HepG2 (cell line): ENCODE data around the gene SRRT. TPM values are rescaled to one million over a fixed set of nuclear protein-coding genes. Genes with fewer than 3 reads are reported as not detected.

Experiments used
- ARNT ChIP-seq: fragments of 450-650 bp; IDR thresholded peaks from 2 replicates; pipeline ENCODE4 v1.6.1; 2017
- FOXP1 ChIP-seq, 2 experiments: fragments of 450-650 bp in 1 of 2; IDR thresholded peaks; 2 replicates each; pipeline ENCODE4 v1.6.1; 2017 to 2018; ENCODE audit warnings: antibody characterized with exemption in 1 of 2
- HCFC1 ChIP-seq: fragments of 150-350 bp; IDR thresholded peaks from 2 replicates; pipeline ENCODE4 v1.6.1; 2014; ENCODE audit warnings: low read depth, low read length
- IRF9 ChIP-seq: sonication (generic); formaldehyde crosslinking; IDR thresholded peaks from 2 replicates; pipeline ENCODE4 v1.8.0; 2022; ENCODE audit warnings: missing genetic modification reagents, mild to moderate bottlenecking, borderline replicate concordance
- KLF12 ChIP-seq: sonication (generic); formaldehyde crosslinking; IDR thresholded peaks from 2 replicates; pipeline ENCODE4 v1.4.0; 2020; ENCODE audit warnings: missing genetic modification reagents, borderline replicate concordance
- NFRKB ChIP-seq: fragments of 450-650 bp; IDR thresholded peaks from 2 replicates; pipeline ENCODE4 v1.6.1; 2017
- NR2C2 ChIP-seq: sonication (generic); formaldehyde crosslinking; IDR thresholded peaks from 2 replicates; pipeline ENCODE4 v1.4.0; 2020; ENCODE audit warnings: missing genetic modification reagents, mild to moderate bottlenecking, moderate library complexity, borderline replicate concordance
- PTBP1 ChIP-seq: fragments of 200-400 bp; formaldehyde crosslinking; IDR thresholded peaks from 2 replicates; pipeline ENCODE4 v1.6.1; 2018; ENCODE audit warnings: low read length, low read depth; ENCODE audit not compliant: poor library complexity, severe bottlenecking
- SRSF9 ChIP-seq: fragments of 200-400 bp; formaldehyde crosslinking; IDR thresholded peaks from 2 replicates; pipeline ENCODE4 v1.6.1; 2018; ENCODE audit warnings: borderline replicate concordance, mild to moderate bottlenecking, low read depth, low read length; ENCODE audit not compliant: insufficient read depth, poor library complexity, severe bottlenecking
- TFE3 ChIP-seq: IDR thresholded peaks from 2 replicates; pipeline ENCODE4 v1.6.1; 2016
- YEATS4 ChIP-seq: sonication (generic); formaldehyde crosslinking; IDR thresholded peaks from 2 replicates; pipeline ENCODE4 v1.4.0; 2020; ENCODE audit warnings: missing genetic modification reagents, borderline replicate concordance
- ZKSCAN5 ChIP-seq: sonication (generic); formaldehyde crosslinking; IDR thresholded peaks from 2 replicates; pipeline ENCODE4 v1.5.1; 2020; ENCODE audit warnings: mild to moderate bottlenecking, missing genetic modification reagents
- ZMYM4 ChIP-seq: sonication (generic); formaldehyde crosslinking; IDR thresholded peaks from 2 replicates; pipeline ENCODE4 v1.8.1; 2023; ENCODE audit warnings: mild to moderate bottlenecking, missing genetic modification reagents
- ZNF329 ChIP-seq: sonication (generic); formaldehyde crosslinking; IDR thresholded peaks from 2 replicates; pipeline ENCODE4 v1.9.0; 2021; ENCODE audit warnings: low read depth, mild to moderate bottlenecking, missing genetic modification reagents
- ZNF724P ChIP-seq: sonication (generic); formaldehyde crosslinking; IDR thresholded peaks from 2 replicates; pipeline ENCODE4 v1.8.0; 2022; ENCODE audit warnings: missing genetic modification reagents, borderline replicate concordance
- polyA plus RNA-seq, 8 experiments: library from polyadenylated mRNA; depleted of rRNA in 3 of 8; stranded (reverse) in 7 of 8; unstranded in 1 of 8; fragments of >200 nt; fragmentation: Illumina TruSeq in 4 of 8; extraction: Trizol in 4 of 8; gene quantifications; 2 replicates each; pipeline versions ENCODE4 v1.2.1 to v1.2.3, GENCODE V29; 2011 to 2016; ENCODE audit warnings: low read depth in 4 of 8, missing spikeins in 1 of 8, mixed read lengths in 1 of 8; ENCODE audit not compliant: insufficient read depth in 1 of 8
- total RNA-seq, 5 experiments: library from RNA; depleted of rRNA; stranded (reverse); fragments of >200 nt; fragmentation: Illumina TruSeq; extraction: Trizol; gene quantifications; 2 replicates each; pipeline ENCODE4 v1.2.3, GENCODE V29; 2016; ENCODE audit warnings: low read depth in 1 of 5
- TF ChIP-seq, protein P1 (sequence below): conservative IDR thresholded peaks from 2 replicates; pipeline ENCODE4 v1.6.1; 2018; ENCODE audit warnings: missing genetic modification reagents
- TF ChIP-seq, protein P2 (sequence below): sonication (generic); formaldehyde crosslinking; conservative IDR thresholded peaks from 2 replicates; pipeline ENCODE4 v1.8.0; 2022; ENCODE audit warnings: low read depth, missing genetic modification reagents
- TF ChIP-seq, protein P3 (sequence below): sonication (generic); formaldehyde crosslinking; IDR thresholded peaks from 2 replicates; pipeline ENCODE4 v1.8.0; 2022; ENCODE audit warnings: low read depth, missing genetic modification reagents
- TF ChIP-seq, protein P4 (sequence below): sonication (generic); formaldehyde crosslinking; IDR thresholded peaks from 2 replicates; pipeline ENCODE4 v1.5.0; 2020; ENCODE audit warnings: mild to moderate bottlenecking, missing genetic modification reagents

The SRRT gene
- total and polyA plus RNA-seq, 2 of the 13 experiments (the other 11 are each of a cell fraction or from before 2014, with no cell fraction given) = 26.2 to 106 TPM

- TF ChIP-seq HCFC1 (no peak), PTBP1 (no peak), YEATS4 (CRISPR knock-in tag) (no peak), SRSF9 (no peak), ZMYM4 (no peak), NFRKB (no peak), ZKSCAN5 (CRISPR knock-in tag) (no peak), KLF12 (CRISPR knock-in tag) (no peak), ARNT (no peak), IRF9 (CRISPR knock-in tag) (no peak), NR2C2 (no peak), ZNF329 (no peak), FOXP1 (IDR thresholded peaks at IDR 0.05) (no peak), FOXP1 (CRISPR knock-in tag; IDR thresholded peaks at IDR 0.05) (no peak), TFE3 (CRISPR knock-in tag) (no peak), ZNF724P (CRISPR knock-in tag) (no peak)
- TF ChIP-seq, protein P1, sequence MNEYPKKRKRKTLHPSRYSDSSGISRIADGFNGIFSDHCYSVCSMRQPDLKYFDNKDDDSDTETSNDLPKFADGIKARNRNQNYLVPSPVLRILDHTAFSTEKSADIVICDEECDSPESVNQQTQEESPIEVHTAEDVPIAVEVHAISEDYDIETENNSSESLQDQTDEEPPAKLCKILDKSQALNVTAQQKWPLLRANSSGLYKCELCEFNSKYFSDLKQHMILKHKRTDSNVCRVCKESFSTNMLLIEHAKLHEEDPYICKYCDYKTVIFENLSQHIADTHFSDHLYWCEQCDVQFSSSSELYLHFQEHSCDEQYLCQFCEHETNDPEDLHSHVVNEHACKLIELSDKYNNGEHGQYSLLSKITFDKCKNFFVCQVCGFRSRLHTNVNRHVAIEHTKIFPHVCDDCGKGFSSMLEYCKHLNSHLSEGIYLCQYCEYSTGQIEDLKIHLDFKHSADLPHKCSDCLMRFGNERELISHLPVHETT (CRISPR knock-in tag) = no peak
- TF ChIP-seq, protein P2, sequence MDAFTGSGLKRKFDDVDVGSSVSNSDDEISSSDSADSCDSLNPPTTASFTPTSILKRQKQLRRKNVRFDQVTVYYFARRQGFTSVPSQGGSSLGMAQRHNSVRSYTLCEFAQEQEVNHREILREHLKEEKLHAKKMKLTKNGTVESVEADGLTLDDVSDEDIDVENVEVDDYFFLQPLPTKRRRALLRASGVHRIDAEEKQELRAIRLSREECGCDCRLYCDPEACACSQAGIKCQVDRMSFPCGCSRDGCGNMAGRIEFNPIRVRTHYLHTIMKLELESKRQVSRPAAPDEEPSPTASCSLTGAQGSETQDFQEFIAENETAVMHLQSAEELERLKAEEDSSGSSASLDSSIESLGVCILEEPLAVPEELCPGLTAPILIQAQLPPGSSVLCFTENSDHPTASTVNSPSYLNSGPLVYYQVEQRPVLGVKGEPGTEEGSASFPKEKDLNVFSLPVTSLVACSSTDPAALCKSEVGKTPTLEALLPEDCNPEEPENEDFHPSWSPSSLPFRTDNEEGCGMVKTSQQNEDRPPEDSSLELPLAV (CRISPR knock-in tag) = 0 out of 2 replicates have a peak, but pooled peaks have one; percentile 34
- TF ChIP-seq, protein P3, sequence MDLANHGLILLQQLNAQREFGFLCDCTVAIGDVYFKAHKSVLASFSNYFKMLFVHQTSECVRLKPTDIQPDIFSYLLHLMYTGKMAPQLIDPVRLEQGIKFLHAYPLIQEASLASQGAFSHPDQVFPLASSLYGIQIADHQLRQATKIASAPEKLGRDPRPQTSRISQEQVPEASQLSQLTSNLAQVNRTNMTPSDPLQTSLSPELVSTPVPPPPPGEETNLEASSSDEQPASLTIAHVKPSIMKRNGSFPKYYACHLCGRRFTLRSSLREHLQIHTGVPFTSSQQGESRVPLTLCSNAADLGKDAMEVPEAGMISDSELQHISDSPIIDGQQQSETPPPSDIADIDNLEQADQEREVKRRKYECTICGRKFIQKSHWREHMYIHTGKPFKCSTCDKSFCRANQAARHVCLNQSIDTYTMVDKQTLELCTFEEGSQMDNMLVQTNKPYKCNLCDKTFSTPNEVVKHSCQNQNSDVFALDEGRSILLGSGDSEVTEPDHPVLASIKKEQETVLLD (CRISPR knock-in tag) = no peak
- TF ChIP-seq, protein P4, sequence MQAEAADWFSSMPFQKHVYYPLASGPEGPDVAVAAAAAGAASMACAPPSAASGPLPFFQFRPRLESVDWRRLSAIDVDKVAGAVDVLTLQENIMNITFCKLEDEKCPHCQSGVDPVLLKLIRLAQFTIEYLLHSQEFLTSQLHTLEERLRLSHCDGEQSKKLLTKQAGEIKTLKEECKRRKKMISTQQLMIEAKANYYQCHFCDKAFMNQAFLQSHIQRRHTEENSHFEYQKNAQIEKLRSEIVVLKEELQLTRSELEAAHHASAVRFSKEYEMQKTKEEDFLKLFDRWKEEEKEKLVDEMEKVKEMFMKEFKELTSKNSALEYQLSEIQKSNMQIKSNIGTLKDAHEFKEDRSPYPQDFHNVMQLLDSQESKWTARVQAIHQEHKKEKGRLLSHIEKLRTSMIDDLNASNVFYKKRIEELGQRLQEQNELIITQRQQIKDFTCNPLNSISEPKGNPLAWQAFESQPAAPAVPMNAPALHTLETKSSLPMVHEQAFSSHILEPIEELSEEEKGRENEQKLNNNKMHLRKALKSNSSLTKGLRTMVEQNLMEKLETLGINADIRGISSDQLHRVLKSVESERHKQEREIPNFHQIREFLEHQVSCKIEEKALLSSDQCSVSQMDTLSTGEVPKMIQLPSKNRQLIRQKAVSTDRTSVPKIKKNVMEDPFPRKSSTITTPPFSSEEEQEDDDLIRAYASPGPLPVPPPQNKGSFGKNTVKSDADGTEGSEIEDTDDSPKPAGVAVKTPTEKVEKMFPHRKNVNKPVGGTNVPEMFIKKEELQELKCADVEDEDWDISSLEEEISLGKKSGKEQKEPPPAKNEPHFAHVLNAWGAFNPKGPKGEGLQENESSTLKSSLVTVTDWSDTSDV = no peak
Measured at GRCh38 chr7:100895956-100896731, 21.2 kb downstream of the SRRT start (continued).
